ENCODE data around the gene GPR173. TPM values are rescaled to one million over a fixed set of nuclear protein-coding genes. Genes with fewer than 3 reads are reported as not detected.

Gene GPR173
- total RNA-seq, 4 donors from 2014 or later = 0.33 to 1.1 (median 0.73) TPM

DNA sequence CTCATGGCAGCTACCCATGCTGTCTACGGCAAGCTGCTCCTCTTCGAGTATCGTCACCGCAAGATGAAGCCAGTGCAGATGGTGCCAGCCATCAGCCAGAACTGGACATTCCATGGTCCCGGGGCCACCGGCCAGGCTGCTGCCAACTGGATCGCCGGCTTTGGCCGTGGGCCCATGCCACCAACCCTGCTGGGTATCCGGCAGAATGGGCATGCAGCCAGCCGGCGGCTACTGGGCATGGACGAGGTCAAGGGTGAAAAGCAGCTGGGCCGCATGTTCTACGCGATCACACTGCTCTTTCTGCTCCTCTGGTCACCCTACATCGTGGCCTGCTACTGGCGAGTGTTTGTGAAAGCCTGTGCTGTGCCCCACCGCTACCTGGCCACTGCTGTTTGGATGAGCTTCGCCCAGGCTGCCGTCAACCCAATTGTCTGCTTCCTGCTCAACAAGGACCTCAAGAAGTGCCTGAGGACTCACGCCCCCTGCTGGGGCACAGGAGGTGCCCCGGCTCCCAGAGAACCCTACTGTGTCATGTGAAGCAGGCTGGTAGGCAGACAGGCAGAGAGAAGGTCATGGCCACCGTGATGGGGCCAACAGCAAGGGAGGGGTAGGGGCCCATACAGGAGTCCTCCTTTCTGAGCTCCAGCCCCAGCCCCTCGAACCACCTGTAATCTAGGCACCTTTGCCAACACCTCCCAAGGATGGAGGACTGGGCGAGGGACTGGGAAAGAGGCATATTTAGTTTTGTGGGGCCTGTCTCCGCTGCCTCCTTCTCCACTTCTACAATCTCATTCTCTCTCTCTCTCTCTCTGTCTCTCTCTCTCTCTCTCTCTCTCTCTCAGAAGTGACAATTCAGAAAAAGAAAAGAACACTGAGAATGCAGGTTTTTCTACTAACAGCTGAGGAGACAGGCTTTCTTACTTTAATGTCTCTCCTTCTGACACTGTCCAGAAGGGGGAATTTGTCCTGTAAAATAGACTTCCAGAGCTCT is 28.9 kb downstream of the GPR173 start:
- TF ChIP-seq, protein P1, sequence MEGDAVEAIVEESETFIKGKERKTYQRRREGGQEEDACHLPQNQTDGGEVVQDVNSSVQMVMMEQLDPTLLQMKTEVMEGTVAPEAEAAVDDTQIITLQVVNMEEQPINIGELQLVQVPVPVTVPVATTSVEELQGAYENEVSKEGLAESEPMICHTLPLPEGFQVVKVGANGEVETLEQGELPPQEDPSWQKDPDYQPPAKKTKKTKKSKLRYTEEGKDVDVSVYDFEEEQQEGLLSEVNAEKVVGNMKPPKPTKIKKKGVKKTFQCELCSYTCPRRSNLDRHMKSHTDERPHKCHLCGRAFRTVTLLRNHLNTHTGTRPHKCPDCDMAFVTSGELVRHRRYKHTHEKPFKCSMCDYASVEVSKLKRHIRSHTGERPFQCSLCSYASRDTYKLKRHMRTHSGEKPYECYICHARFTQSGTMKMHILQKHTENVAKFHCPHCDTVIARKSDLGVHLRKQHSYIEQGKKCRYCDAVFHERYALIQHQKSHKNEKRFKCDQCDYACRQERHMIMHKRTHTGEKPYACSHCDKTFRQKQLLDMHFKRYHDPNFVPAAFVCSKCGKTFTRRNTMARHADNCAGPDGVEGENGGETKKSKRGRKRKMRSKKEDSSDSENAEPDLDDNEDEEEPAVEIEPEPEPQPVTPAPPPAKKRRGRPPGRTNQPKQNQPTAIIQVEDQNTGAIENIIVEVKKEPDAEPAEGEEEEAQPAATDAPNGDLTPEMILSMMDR (IDR thresholded peaks at IDR 0.05; ENCODE audit: low read depth) = no peak

- TF ChIP-seq, protein P1 (IDR thresholded peaks at IDR 0.05; ENCODE audit: low read depth) = no peak
Measured at GRCh38 chrX:53078943-53079342, 30.4 kb downstream of the GPR173 start.

DNA sequence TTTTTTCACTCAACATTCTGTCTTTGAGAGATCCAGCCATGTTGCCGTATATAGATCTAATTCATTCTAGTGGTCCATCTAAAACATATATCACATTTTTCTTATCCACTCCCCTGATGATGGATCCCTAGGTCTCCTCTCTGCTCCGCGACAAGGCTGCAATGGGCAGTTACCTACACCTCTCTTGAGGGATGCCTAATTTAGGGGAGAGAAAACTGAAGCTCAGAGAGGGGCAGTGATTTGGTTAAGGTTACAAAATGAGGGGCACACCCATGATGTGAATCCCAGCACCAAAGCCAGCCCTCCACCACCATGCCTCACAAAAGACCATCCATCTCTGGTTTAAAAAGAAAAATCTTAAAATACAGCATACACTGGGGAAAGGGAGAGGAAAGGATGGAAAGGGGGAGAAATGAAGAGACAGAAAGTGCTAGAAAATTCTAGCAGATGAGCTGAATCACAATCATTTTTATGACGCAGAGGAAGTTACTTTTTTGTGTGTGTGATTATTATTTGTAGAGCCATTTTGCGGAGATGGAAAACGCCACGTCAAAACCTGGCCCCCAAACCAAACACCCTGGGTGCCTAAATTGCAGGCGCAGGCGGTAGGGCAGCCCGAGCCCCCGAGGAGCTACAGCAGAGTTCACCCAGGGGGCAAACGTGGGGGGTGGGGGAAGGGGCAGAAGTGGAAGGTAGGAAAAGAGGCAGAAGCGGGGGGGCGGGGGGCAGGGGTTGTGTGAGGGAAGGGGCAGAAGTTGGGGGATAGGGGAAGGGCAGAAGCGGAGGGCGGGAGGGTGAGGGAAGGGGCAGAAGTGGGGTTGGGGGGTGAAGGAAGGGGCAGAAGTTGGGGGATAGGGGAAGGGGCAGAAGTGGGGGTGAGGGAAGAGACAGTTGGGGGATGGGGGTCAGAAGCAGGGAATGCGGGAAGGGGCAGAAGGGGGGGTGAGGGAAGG is 32.3 kb downstream of the GPR173 start:
- TF ChIP-seq, protein P1 (IDR thresholded peaks at IDR 0.05; ENCODE audit: low read depth) = no peak

DNA sequence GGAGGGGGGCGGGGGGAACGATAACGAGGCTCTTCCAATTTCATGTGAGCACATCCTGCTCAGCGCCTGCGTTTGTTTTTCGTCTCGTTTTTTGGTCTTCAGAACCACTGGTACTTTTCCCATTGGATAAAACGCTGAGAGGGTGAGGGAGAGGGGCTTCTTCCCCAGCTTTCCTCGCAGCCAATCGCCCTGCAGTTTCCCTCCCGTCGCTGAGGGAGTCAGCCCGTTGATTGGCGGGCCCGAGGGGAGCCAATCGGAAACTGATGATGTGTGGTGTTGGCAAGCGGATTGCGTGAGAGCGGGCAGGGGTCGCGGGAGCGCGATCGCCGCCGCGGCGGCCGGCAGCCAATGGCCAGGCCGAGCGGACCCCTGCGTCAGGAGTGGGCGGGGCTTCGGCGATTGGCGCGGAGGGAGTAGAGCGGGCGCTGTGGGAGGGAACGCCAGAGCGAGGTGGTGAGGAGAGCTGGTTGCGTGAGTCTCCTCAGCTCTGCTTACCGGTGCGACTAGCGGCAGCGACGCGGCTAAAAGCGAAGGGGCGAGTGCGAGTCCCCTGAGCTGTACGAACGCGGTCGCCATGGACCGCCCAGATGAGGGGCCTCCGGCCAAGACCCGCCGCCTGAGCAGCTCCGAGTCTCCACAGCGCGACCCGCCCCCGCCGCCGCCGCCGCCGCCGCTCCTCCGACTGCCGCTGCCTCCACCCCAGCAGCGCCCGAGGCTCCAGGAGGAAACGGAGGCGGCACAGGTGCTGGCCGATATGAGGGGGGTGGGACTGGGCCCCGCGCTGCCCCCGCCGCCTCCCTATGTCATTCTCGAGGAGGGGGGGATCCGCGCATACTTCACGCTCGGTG is 33.6 kb downstream of the GPR173 start, which contains the start of gene TSPYL2:
TSS of gene TSPYL2 (plus strand) at position 443 of the 848 bp plus-strand sequence. CDS start at position 575, 132 bp downstream.
- TF ChIP-seq, protein P1 (IDR thresholded peaks at IDR 0.05; ENCODE audit: low read depth) = no peak

- TF ChIP-seq, protein P1 (IDR thresholded peaks at IDR 0.05; ENCODE audit: low read depth) = no peak
Measured at GRCh38 chrX:53082773-53083616, 34.4 kb downstream of the GPR173 start.

- TF ChIP-seq, protein P1 (IDR thresholded peaks at IDR 0.05; ENCODE audit: low read depth) = no peak
Measured at GRCh38 chrX:53084043-53084570, 35.5 kb downstream of the GPR173 start.
